HCT116 (cell line): ENCODE data around the gene WDR70. TPM values are rescaled to one million over a fixed set of nuclear protein-coding genes. Genes with fewer than 3 reads are reported as not detected.

Experiments used
- ATAC-seq: fragments of 200-7000 bp; cut with Tn5 transposase; 2 replicates; pipeline ENCODE4 v1.9.1; 2020; ENCODE audit warnings: mild to moderate bottlenecking, moderate library complexity
- BruUV-seq: library from RNA; stranded (reverse); fragments of 400-500 nt; replicated peaks from 2 replicates; lab custom pipeline; 2021; lab: Mats Ljungman, UMichigan
- CTCF ChIA-PET: fragments of 300-600 bp; sonication (Branson Sonifier 250); formaldehyde crosslinking; loops from one replicate; lab custom pipeline; 2021; ENCODE audit warnings: antibody characterized with exemption; lab: Charles Lee
- POLR2A ChIA-PET: fragments of 300-600, 350-600 bp; sonication (Branson Sonifier 250); formaldehyde crosslinking; loops from one replicate; lab custom pipeline; 2021; ENCODE audit warnings: antibody characterized with exemption; lab: Charles Lee
- RAD21 ChIA-PET, 2 experiments: fragments of 300-600 bp; sonication (Branson Sonifier 250); formaldehyde crosslinking; loops; one replicate each; lab custom pipeline; 2023; ENCODE audit warnings: low total read pairs in 2 of 2; ENCODE audit not compliant: uncharacterized antibody in 2 of 2, unreplicated experiment in 2 of 2, low non-redundant PET in 1 of 2; lab: Charles Lee
- DNase-seq: peaks from one replicate; pipeline ENCODE4 v3.0.0-alpha.2; 2010; ENCODE audit warnings: low read depth, low spot score
- H2AFZ ChIP-seq: fragments of 200-600 bp; shearing (Covaris generic), sonication (generic); 2 replicates; pipeline ENCODE4 v1.6.1; 2017; ENCODE audit warnings: low read depth, mixed run types, mixed read lengths, antibody characterized with exemption, low read length; ENCODE audit not compliant: poor library complexity, severe bottlenecking
- H3K27ac ChIP-seq: 2 replicates; pipeline ENCODE4 v1.5.1; 2012; ENCODE audit warnings: low read depth, low read length
- H3K27me3 ChIP-seq: fragments of 200-600 bp; sonication (generic); 2 replicates; pipeline ENCODE4 v1.6.1; 2016; ENCODE audit warnings: mixed run types, low read length, mixed read lengths; ENCODE audit not compliant: insufficient read depth
- H3K36me3 ChIP-seq, 2 experiments: fragments of 200-500 bp in 1 of 2; fragments of 200-600 bp in 1 of 2; sonication (Bioruptor generic) in 1 of 2; sonication (generic) in 1 of 2; 2 replicates each; pipeline versions ENCODE4 v1.5.1 to v1.6.1; 2014 to 2016; ENCODE audit warnings: low read length in 2 of 2, inconsistent platforms in 1 of 2, mixed read lengths in 1 of 2, mixed run types in 1 of 2; ENCODE audit not compliant: insufficient read depth in 2 of 2, control insufficient read depth in 1 of 2
- H3K4me1 ChIP-seq, 2 experiments: fragments of 200-600 bp in 1 of 2; sonication (generic) in 1 of 2; 2 replicates each; pipeline versions ENCODE4 v1.5.1 to v1.6.1; 2012 to 2017; ENCODE audit warnings: low read length in 2 of 2, inconsistent platforms in 1 of 2, mild to moderate bottlenecking in 1 of 2, mixed read lengths in 1 of 2, mixed run types in 1 of 2, moderate library complexity in 1 of 2; ENCODE audit not compliant: insufficient read depth in 2 of 2, control insufficient read depth in 1 of 2
- H3K4me2 ChIP-seq: fragments of 200-600 bp; sonication (generic); 2 replicates; pipeline ENCODE4 v1.6.1; 2017; ENCODE audit warnings: mixed run types, low read length, mixed read lengths
- H3K4me3 ChIP-seq, 2 experiments: fragments of 200-600 bp in 1 of 2; sonication (generic) in 1 of 2; replicated peaks in 1 of 2; 2 replicates each; pipeline ENCODE4 v1.5.1; 2011 to 2016; ENCODE audit warnings: low read length in 2 of 2, control low read depth in 1 of 2, low read depth in 1 of 2, mild to moderate bottlenecking in 1 of 2, mixed read lengths in 1 of 2, mixed run types in 1 of 2
- H3K79me2 ChIP-seq: fragments of 200-600 bp; sonication (generic); 2 replicates; pipeline ENCODE4 v1.6.1; 2017; ENCODE audit warnings: mild to moderate bottlenecking, mixed run types, low read length, moderate library complexity, mixed read lengths; ENCODE audit not compliant: insufficient read depth
- H3K9ac ChIP-seq: fragments of 200-600 bp; sonication (generic); 2 replicates; pipeline ENCODE4 v1.6.1; 2016; ENCODE audit warnings: low read length, mixed read lengths
- H3K9me2 ChIP-seq: fragments of 200-600 bp; sonication (generic), shearing (Covaris generic); 2 replicates; pipeline ENCODE4 v1.6.1; 2017; ENCODE audit warnings: mixed run types, mild to moderate bottlenecking, moderate library complexity; ENCODE audit not compliant: insufficient read depth
- H3K9me3 ChIP-seq, 2 experiments: fragments of 200-500 bp in 1 of 2; fragments of 200-600 bp in 1 of 2; sonication (Bioruptor generic) in 1 of 2; sonication (generic) in 1 of 2; 2 replicates each; pipeline ENCODE4 v1.6.1; 2014 to 2017; ENCODE audit warnings: low read length in 2 of 2, mixed read lengths in 2 of 2, inconsistent platforms in 1 of 2, low read depth in 1 of 2, mild to moderate bottlenecking in 1 of 2, mixed run types in 1 of 2, moderate library complexity in 1 of 2; ENCODE audit not compliant: control insufficient read depth in 1 of 2, insufficient read depth in 1 of 2
- H4K20me1 ChIP-seq: fragments of 200-600 bp; sonication (generic), shearing (Covaris generic); 2 replicates; pipeline ENCODE4 v1.6.1; 2017; ENCODE audit warnings: mixed run types, mild to moderate bottlenecking, moderate library complexity; ENCODE audit not compliant: insufficient read depth
- ATF3 ChIP-seq: IDR thresholded peaks from 2 replicates; pipeline ENCODE4 v1.6.1; 2012
- CBX3 ChIP-seq: IDR thresholded peaks from 2 replicates; pipeline ENCODE4 v1.6.1; 2012; ENCODE audit warnings: low read depth
- CEBPB ChIP-seq: IDR thresholded peaks from 2 replicates; pipeline ENCODE4 v1.6.1; 2012; ENCODE audit warnings: low read depth
- EGR1 ChIP-seq: IDR thresholded peaks from 2 replicates; pipeline ENCODE4 v1.6.1; 2012; ENCODE audit warnings: low read depth
- ELF1 ChIP-seq: IDR thresholded peaks from 2 replicates; pipeline ENCODE4 v1.6.1; 2012; ENCODE audit warnings: low read depth, borderline replicate concordance
- EZH2 ChIP-seq: fragments of 200-600 bp; sonication (generic); IDR thresholded peaks from 2 replicates; pipeline ENCODE4 v1.6.1; 2017; ENCODE audit warnings: antibody characterized with exemption, mixed run types
- FOSL1 ChIP-seq: IDR thresholded peaks from 2 replicates; pipeline ENCODE4 v1.6.1; 2012; ENCODE audit warnings: low read depth
- JUND ChIP-seq: IDR thresholded peaks from 2 replicates; pipeline ENCODE4 v1.6.1; 2012
- MAX ChIP-seq: IDR thresholded peaks from 2 replicates; pipeline ENCODE4 v1.6.1; 2012
- POLR2A ChIP-seq: IDR thresholded peaks from 2 replicates; pipeline ENCODE4 v1.7.0; 2011; ENCODE audit warnings: borderline replicate concordance; ENCODE audit not compliant: insufficient read depth, insufficient read length; ENCODE audit errors: extremely low read depth
- POLR2AphosphoS5 ChIP-seq: IDR thresholded peaks from 2 replicates; pipeline ENCODE4 v1.6.1; 2011; ENCODE audit warnings: mild to moderate bottlenecking, low read depth, low read length, moderate library complexity
- REST ChIP-seq: IDR thresholded peaks from 2 replicates; pipeline ENCODE4 v1.6.1; 2012; ENCODE audit warnings: low read depth
- SIN3A ChIP-seq: IDR thresholded peaks from 2 replicates; pipeline ENCODE4 v1.6.1; 2012; ENCODE audit warnings: low read depth
- SP1 ChIP-seq: IDR thresholded peaks from 2 replicates; pipeline ENCODE4 v1.6.1; 2012; ENCODE audit warnings: low read depth
- SRF ChIP-seq: IDR thresholded peaks from 2 replicates; pipeline ENCODE4 v1.6.1; 2012; ENCODE audit warnings: low read depth
- TCF7L2 ChIP-seq: IDR thresholded peaks from 2 replicates; pipeline ENCODE4 v1.7.0; 2011; ENCODE audit warnings: borderline replicate concordance, inconsistent platforms; ENCODE audit not compliant: insufficient read depth, insufficient read length; ENCODE audit errors: extremely low read depth
- YY1 ChIP-seq: IDR thresholded peaks from 2 replicates; pipeline ENCODE4 v1.6.1; 2011; ENCODE audit warnings: low read length, low read depth, moderate library complexity, mild to moderate bottlenecking; ENCODE audit not compliant: insufficient replicate concordance; ENCODE audit errors: extremely low read depth
- ZFX ChIP-seq: fragments of 450-650 bp; IDR thresholded peaks from 2 replicates; pipeline ENCODE4 v1.6.1; 2017
- intact Hi-C: fragments of 100-400 bp; cut with micrococcal nuclease; formaldehyde crosslinking; loops from 2 replicates; pipeline ENCODE4 v1.10.0; 2022
- total RNA-seq: library from RNA; stranded (reverse); gene quantifications from one replicate; pipeline ENCODE4 v1.2.1, GENCODE V29; 2021; ENCODE audit not compliant: unreplicated experiment

The WDR70 gene
- total RNA-seq, 1 experiment from 2014 or later: 31.1 TPM

GRCh38 chr5:37736397-37736796 is 357.3 kb downstream of the WDR70 start:
- Histone ChIP-seq H3K9ac (no peak overlapping the region), H3K4me1 (peaks cover 21% of the 10 kb centered on the region in 2 experiments), H3K9me2 (no peaks in the 10 kb centered on the region), H3K4me2 (no peak overlapping the region), H4K20me1 (no peaks in the 10 kb centered on the region), H3K79me2 (no peaks in the 10 kb centered on the region), H3K36me3 (no peaks in the 10 kb centered on the region), H2AFZ (no peak overlapping the region), H3K27ac (no peak overlapping the region), H3K4me3 (no peak overlapping the region), H3K27me3 (no peaks in the 10 kb centered on the region), H3K9me3 (no peaks in the 10 kb centered on the region)
- DNase-seq (no peak), ATAC-seq (no peak)
- CTCF ChIA-PET: interaction anchor here (1.2 kb wide), 1 partner anchor 13 kb away, joined by 5 read pairs; no protein-coding TSS in a partner anchor
- no TSS peak for BruUV-seq
- TF ChIP-seq EZH2: no peak
- no peak for TF ChIP-seq POLR2AphosphoS5
- no peak for TF ChIP-seq CEBPB
- TF ChIP-seq SP1: no peak
- no peak for TF ChIP-seq FOSL1
- no peak for TF ChIP-seq SIN3A
- no peak for TF ChIP-seq TCF7L2
- TF ChIP-seq YY1: no peak
- RAD21 ChIA-PET: no interaction called here
- intact Hi-C loops: no loop called here
- POLR2A ChIA-PET: no interaction called here

GRCh38 chr5:37737326-37738056 is 358.4 kb downstream of the WDR70 start:
- peak overlapping the region; percentile 45 for H3K4me2 ChIP-seq
- DNase-seq: no peak
- no peak overlapping the region for H3K4me3 ChIP-seq
- no peaks in the 10 kb centered on the region for H3K27me3 ChIP-seq
- POLR2A ChIA-PET: no interaction called here
- no peaks in the 10 kb centered on the region for H3K9me2 ChIP-seq
- no peak overlapping the region for H3K27ac ChIP-seq
- H2AFZ ChIP-seq: no peak overlapping the region
- H3K9ac ChIP-seq: no peak overlapping the region
- H4K20me1 ChIP-seq: no peaks in the 10 kb centered on the region
- BruUV-seq: no TSS peak
- intact Hi-C loops: no loop called here
- CTCF ChIA-PET: interaction anchor here (1.2 to 1.8 kb wide), 4 partner anchors 13 to 324 kb away, joined by 4 to 12 read pairs (median 4); no protein-coding TSS in a partner anchor
- no peaks in the 10 kb centered on the region for H3K79me2 ChIP-seq
- RAD21 ChIA-PET: no interaction called here
- H3K9me3 ChIP-seq: no peaks in the 10 kb centered on the region
- H3K4me1 ChIP-seq: peaks cover 21% of the 10 kb centered on the region in 2 experiments
- no peaks in the 10 kb centered on the region for H3K36me3 ChIP-seq
- ATAC-seq: 0 out of 2 replicates have a peak, but pooled peaks have one; percentile 27
- no peak for TF ChIP-seq ZFX
- no peak for TF ChIP-seq ELF1
- TF ChIP-seq SRF: no peak
- TF ChIP-seq CBX3: no peak
- TF ChIP-seq JUND: no peak
- no peak for TF ChIP-seq ATF3
- no peak for TF ChIP-seq SIN3A
- TF ChIP-seq MAX: no peak
- TF ChIP-seq EGR1: no peak
- no peak for TF ChIP-seq POLR2A
- no peak for TF ChIP-seq REST
- no peak for TF ChIP-seq POLR2AphosphoS5
- TF ChIP-seq YY1: no peak
- no peak for TF ChIP-seq FOSL1
